ENCODE measurements around the gene C1orf105.

The C1orf105 gene

GRCh38 chr1:172460177-172460576 lies 39.7 kb downstream of the C1orf105 start:
- no peak for DNase-seq (ENCODE audit: low read depth)

- DNase-seq (ENCODE audit: low read depth): no peak
These were observed 40.4 kb downstream of the C1orf105 start for GRCh38 chr1:172460887-172461315.

- DNase-seq (ENCODE audit: low read depth): no peak
These were observed 45.1 kb downstream of the C1orf105 start for GRCh38 chr1:172465617-172466016.

- DNase-seq (ENCODE audit: low read depth): no peak
These were observed 46.4 kb downstream of the C1orf105 start for GRCh38 chr1:172466795-172467407.

DNA sequence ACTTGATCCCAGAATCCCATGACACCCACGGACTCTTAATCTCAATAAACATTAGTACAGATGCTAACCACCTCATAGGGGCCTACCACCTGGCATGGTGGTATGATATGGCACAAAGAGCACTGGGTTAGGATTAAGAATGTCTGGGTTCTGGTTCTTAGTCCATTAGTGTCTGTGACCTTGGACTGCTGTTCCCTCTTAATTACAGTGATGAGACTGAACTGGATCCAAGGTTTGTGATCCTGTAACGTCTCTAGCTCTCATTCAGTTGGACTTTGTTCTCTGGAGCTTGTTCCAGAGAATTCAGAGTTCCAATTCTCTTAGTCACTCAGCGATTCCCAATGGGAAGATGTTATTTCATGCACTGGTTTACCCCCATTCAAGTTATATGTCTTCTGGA lies 47.0 kb downstream of the C1orf105 start:
- no peak for DNase-seq (ENCODE audit: low read depth)

DNA sequence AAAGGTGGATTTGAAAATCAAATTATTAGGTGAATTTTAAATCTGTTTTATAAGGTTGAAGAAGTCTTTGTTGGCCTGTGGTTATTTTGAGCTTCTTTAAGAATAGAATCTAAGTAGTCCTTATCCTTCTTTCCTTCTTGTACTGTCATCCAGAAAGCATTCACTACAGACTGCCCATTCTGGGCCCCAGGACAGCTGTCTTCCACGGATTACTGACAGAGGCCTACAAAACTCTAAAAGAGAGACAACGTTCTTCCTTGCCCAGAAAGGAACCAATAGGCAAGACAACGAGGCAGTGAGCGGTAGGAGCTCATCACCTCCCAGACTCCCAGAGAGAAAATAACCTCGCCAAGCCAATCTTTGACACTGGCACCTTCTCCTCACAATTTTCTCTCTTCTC lies 47.8 kb downstream of the C1orf105 start:
- no peak for DNase-seq (ENCODE audit: low read depth)

DNA sequence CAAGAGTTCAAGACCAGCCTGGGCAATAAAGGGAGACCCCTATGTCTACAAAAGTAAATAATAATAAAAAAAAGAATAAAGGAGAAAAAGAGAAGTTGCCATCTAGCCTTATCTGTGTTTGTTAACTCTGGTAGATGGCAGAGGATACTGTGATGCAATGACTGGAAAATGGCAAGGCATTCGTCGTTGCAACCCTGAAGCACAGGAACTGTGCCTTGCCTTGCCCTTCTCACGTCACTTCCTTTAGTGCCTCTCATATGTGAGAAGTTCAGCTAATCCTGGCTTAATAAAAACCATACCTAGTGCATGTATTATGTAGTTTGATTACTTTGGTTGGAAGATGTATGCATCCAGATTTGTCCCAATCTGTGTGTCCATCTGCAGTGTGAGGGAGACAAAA lies 49.2 kb downstream of the C1orf105 start:
- no peak for DNase-seq (ENCODE audit: low read depth)

- DNase-seq (ENCODE audit: low read depth): no peak
These were observed 49.7 kb downstream of the C1orf105 start for GRCh38 chr1:172470149-172470548.

DNA sequence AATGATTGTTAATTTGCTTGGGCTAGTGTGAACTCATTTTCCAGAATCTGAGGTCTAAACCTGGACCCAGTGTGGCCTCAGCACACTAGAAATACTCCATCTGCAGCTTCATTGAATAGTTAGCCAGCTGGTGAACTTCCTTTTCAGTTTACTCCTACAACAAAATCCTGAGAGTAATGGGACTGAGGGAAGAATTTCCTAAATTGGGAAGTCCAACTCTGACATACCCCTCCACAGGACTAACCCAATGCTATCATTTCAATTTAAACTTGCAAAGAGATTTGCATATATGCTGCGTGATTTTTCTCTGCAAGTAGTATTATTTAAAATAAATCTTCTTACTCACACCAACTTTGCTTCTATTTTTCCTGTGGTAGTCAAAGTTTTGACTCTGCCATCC lies 51.2 kb downstream of the C1orf105 start:
- no peak for DNase-seq (ENCODE audit: low read depth)

- no peak for DNase-seq (ENCODE audit: low read depth)
These were observed 52.0 kb downstream of the C1orf105 start for GRCh38 chr1:172472495-172472894.

GRCh38 chr1:172473302-172473701 lies 52.8 kb downstream of the C1orf105 start:
- DNase-seq (ENCODE audit: low read depth): no peak

DNA sequence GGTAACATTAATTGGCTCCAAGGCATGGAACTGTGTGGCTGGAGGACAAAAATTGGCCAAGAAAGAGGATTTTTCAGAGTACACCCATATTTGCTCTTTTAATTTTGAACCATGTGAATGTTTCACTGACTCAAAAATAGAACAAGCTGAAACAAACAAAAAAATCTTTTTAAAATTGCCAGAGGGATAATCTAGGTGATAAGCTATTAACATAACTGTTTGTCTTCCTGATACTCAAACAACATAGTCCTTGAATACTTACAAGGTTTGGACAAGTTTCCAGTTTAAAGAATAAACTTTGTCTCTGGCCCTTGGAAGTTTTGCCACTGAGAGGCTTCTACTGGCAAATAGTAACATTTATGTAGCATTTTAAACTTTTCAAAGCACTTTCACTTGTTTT lies 53.4 kb downstream of the C1orf105 start:
- DNase-seq (ENCODE audit: low read depth): no peak

GRCh38 chr1:172476218-172476811 lies 55.8 kb downstream of the C1orf105 start:
- no peak for DNase-seq (ENCODE audit: low read depth)

DNA sequence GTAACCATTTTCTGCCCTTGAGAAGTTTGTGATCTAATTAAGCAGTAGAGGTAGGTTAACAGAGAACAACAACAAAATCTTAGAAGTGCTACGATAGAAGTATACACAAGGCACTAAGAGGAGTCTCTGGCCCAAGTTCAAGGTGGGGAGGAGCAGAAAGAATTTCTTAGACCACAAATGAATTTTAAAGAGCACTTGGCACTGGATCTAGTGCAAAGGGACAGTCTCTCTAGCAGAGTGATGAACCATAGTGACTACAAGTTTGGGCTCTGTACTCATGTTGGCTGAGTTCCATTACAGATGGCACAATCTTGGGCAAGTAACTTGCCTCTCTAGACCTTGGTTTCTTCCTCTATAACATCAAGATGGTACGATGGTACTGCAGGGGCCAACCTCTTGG lies 56.7 kb downstream of the C1orf105 start:
- no peak for DNase-seq (ENCODE audit: low read depth)

GRCh38 chr1:172477741-172478140 lies 57.3 kb downstream of the C1orf105 start:
- no peak for DNase-seq (ENCODE audit: low read depth)

DNA sequence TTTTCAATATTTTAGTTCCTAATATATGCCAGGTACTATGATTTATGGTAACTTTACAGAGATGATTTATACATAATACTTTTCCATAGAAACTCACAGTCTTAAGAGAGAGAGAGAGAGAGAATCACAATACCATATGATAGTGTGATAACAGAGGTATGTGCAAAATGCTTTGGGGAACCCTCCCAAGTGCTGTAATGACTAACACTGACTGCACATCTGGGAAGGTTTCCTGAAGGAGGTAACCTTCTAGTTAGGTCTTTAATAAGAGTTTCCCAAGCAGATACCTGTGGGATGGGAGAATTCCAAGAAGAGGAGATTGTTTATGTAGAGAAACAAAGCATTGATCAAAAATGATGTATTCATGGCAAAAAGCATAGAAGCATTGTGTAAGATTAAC lies 58.0 kb downstream of the C1orf105 start:
- DNase-seq (ENCODE audit: low read depth): no peak

DNA sequence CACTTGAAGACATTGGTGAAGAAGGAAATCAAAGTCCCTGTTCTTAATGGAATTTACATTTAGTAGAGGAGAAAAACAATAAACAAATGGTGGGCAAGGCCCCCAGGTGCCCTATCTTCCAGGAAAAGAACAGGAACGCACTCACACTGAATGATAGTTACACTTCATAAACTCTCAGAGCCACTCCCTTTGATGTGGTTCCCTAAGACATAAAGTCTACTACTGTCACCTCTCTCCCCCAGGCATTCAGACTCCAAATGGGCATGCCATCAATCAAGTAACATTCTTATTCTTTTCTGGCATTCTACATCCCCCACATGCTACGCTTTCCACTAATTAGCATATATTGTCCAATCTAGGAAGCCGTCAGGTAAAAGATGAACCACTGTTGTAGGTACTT lies 59.9 kb downstream of the C1orf105 start:
- no peak for DNase-seq (ENCODE audit: low read depth)

GRCh38 chr1:172482044-172482443 lies 61.6 kb downstream of the C1orf105 start:
- DNase-seq (ENCODE audit: low read depth): no peak

DNA sequence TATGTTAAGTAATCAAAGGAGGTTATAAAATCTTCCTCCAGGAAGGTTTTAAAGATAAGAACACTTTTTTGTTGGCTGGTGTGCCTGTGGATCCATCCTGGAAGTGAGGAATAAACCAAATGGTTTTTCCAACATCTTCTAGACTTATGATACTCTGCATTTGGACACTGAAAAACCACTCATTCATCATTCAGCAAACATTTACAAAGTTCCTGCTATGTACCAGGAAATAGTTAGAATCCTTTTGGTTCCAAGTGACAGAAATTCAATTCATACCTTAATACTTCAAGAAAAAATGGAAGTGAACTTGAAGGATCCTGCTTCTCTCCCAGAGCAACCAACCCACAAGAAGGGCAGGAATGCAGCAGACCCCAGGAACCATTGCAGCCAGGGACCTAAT lies 63.0 kb downstream of the C1orf105 start:
- no peak for DNase-seq (ENCODE audit: low read depth)

DNA sequence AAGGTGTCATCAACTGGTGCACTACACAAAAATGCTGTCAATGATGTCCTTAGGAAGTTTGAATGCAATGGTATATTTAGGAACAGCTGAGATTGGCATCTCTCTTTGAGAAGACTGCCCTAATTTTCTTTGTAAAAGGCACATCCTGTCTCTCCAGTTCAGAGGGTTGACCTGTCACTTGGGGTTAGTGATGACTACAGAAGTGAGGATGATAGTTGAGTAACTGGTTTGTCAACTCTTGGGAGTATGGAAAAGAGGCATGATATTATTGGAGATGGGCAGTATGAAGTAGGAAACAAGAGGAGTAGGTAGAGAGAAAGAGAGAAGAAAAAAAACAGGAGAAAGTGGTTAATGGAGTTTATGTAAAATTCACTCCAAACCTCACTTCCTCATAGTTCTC lies 63.8 kb downstream of the C1orf105 start:
- no peak for DNase-seq (ENCODE audit: low read depth)

DNA sequence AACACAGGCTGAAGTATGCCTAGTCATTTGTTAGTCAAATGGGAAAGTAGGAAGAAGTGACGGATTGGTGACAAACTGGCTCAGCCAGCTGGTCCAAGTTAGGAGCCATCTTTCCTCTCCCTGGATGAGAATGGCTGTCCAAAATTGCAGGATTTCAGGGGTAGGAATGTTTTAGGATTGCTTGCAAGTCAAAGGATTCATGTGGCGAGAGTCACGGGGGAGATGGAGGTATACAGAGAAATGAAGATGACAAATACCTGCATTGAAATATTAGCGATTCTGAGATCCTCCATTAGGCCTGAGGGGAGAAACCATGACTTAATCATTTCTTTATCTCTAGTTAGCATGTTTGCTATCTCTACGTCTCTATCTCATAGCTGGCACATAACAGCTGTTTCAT lies 65.1 kb downstream of the C1orf105 start:
- no peak for DNase-seq (ENCODE audit: low read depth)

GRCh38 chr1:172486805-172487454 lies 66.4 kb downstream of the C1orf105 start:
- no peak for DNase-seq (ENCODE audit: low read depth)

DNA sequence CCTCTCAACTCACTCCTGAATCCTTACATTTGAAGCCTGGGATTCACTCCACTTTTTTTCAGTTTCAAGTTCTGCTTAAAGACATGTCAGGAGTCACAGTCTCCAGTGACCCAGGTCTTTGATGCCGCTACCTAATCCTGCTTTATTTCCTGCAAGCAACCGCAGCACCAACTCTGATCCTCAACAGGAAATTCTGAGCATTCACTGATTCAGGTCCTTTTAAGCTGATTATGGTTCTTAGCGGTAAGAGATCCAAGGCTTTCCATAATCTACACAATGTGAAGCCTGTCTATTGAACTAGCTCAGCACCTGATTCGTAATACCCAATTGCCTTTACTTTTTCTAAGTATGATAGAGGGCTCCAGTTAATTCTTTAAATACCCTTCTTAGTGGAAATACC lies 67.1 kb downstream of the C1orf105 start:
- DNase-seq (ENCODE audit: low read depth): no peak

DNA sequence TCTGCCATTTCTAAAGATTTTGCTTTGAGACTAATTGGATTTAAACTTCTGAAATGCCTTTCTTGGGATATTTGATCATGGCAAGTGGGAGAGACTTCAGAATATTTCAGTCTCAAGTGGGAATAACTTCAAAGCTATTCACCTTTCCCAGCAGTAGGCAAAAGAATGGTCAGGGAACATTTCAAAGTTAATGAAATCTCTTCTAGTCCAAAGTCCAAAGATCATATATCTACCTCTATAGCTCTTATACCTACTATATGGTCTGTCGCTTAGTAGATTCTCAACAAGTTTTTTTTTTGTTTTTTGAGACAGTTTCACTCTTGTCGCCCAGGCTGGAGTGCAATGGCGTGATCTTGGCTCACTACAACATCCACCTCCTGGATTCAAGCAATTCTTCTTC lies 67.9 kb downstream of the C1orf105 start:
- no peak for DNase-seq (ENCODE audit: low read depth)
